Mammary epithelial cell (primary cell): ENCODE data around the gene PTHLH.

ENCODE experiments used
- EZH2 ChIP-seq: IDR thresholded peaks from 2 replicates; pipeline ENCODE4 v1.6.1; 2012; ENCODE audit warnings: low read length, inconsistent platforms, borderline replicate concordance
- TF ChIP-seq, protein P1 (sequence below), 2 donors: IDR thresholded peaks in 1 of 2; conservative IDR thresholded peaks in 1 of 2; 2 replicates each; pipeline ENCODE4 v1.5.1; 2011 to 2012; ENCODE audit warnings: inconsistent platforms in 2 of 2, low read length in 2 of 2, mild to moderate bottlenecking in 2 of 2, control low read depth in 1 of 2, low read depth in 1 of 2; ENCODE audit not compliant: insufficient read depth in 1 of 2; ENCODE audit errors: extremely low read depth in 1 of 2

DNA sequence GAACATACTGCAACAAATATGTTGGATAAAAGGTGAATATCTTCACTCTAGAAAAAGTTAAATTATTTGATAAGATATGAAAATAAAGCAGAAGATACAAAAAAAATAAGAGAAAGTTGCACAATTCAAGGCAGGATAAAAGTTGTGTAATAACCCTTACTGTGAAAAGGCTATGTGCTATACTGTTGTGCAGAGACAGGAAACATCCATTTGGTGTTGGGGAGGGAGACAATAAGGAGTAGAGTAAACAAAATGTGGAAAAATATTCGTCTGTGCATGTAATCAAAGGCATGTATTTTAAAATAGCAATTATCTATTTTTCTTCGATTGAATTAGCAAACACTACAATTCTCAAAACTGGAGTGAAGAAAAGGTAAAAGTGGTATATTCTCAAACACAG, 34.8 kb downstream of the PTHLH start:
- TF ChIP-seq, protein P1, sequence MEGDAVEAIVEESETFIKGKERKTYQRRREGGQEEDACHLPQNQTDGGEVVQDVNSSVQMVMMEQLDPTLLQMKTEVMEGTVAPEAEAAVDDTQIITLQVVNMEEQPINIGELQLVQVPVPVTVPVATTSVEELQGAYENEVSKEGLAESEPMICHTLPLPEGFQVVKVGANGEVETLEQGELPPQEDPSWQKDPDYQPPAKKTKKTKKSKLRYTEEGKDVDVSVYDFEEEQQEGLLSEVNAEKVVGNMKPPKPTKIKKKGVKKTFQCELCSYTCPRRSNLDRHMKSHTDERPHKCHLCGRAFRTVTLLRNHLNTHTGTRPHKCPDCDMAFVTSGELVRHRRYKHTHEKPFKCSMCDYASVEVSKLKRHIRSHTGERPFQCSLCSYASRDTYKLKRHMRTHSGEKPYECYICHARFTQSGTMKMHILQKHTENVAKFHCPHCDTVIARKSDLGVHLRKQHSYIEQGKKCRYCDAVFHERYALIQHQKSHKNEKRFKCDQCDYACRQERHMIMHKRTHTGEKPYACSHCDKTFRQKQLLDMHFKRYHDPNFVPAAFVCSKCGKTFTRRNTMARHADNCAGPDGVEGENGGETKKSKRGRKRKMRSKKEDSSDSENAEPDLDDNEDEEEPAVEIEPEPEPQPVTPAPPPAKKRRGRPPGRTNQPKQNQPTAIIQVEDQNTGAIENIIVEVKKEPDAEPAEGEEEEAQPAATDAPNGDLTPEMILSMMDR (conservative IDR thresholded peaks at IDR 0.05 in 1 of 2, IDR thresholded peaks at IDR 0.05 in 1 of 2; ENCODE audit: extremely low read depth in 1 of 2, insufficient read depth in 1 of 2, low read depth in 1 of 2, low read length in 2 of 2) = no peak
- no peak for TF ChIP-seq EZH2
